LNCAP (cell line): ENCODE results near the gene NECTIN1.

ENCODE experiments used
- CTCF ChIP-seq: fragments of 450-650 bp; IDR thresholded peaks from 2 replicates; pipeline ENCODE4 v1.5.1; 2017; ENCODE audit warnings: mild to moderate bottlenecking

NECTIN1 gene

GRCh38 chr11:119712459-119713358 is 16.3 kb downstream of the NECTIN1 start:
- TF ChIP-seq CTCF = no peak

DNA sequence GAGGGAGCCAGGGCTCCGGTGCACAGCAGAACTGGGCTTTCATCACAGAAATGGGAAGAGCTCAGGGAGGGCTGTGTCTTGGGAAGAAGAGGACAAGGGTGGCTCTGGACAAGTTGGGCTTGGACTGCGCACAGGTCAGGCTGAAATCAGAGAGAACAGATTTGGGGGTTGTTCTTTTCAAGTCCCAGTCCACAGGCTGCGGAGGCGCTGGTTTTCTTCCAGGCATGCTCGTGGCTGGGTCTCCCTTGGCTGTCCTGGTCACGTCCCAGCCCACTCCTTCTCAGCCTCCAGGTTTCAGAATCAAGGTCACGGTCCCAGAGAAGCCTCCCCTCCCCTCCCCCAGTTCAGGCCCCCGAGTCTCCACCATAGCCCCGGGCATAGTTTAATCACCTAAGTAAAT is 17.0 kb downstream of the NECTIN1 start:
- TF ChIP-seq CTCF = no peak

GRCh38 chr11:119711476-119711875 is 17.5 kb downstream of the NECTIN1 start:
- no peak for TF ChIP-seq CTCF

DNA sequence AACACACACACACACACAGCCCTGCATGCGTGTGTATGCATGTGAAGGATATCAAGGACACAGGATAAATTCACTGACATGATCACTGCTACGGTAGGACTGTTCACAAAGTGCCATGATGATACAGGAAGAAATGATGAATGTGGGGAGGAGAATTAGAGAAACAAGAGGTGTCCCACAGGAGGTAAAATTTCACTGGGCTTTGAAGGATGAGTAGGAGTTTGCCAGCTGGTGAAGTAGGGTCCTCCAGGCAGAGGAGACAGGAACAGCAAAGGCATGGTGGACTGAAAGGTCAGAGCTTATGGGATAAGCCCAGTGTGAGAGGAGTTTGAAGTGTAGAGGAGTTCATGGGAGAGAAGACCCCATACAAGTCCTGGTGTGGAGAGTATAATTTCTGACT is 18.6 kb downstream of the NECTIN1 start:
- no peak for TF ChIP-seq CTCF

DNA sequence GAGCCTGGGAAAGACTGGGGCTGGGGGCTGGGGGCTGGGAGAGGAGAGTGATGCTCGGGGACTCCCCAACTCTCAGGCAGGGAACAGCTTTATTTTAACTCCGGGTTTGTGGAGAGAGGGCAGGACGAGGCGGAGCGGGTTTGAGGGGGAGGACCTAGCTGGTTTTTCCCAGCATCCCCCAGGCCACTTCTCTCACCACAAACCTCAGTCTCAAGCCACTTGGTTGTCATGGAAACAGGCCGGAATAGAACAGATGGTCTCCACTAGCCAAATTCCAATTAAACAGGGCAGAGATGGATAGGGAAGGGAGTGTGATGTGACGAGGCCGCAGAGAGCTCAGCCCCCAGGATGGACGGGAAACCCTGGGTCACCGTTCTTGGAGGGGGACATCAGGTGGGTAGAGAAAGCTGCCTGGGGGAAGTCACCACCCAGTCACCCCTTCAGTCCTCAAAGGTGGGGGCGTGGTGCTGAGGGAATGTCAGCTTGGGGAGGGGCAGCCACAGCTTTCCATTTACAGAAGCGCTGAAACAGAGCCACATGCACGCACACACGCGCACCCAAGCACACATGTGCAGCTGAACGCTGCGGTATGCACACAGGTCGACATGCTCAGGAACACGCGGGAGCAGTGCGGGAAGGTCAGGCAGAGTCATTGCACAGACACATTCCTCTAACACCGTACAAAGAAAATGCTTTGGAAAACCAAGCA is 19.2 kb downstream of the NECTIN1 start:
- TF ChIP-seq CTCF = no peak

GRCh38 chr11:119709171-119709570 is 19.8 kb downstream of the NECTIN1 start:
- TF ChIP-seq CTCF = no peak

DNA sequence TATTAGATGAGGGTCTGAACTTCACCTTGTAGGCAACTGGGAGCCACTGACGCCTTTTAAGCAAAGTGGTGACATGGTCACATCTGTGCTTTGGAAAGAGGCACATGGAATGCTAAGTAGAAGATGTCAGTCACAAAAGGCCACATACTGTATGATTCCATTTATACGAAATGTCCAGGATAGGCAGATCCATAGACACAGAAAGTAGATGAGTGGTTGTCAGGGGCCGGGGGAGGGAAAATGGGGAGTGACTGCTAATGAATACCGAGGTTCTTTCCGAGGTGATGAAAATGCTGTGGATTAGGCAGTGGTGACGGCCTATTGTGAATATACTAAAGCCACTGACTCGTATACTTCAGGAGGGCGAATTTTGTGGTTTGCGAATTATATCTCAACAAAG is 20.6 kb downstream of the NECTIN1 start:
- no peak for TF ChIP-seq CTCF
